AG08396 (cell line): Measurements from ENCODE around the gene COBLL1.
"Not testable (repeated sequence)": the region's sequence is repeated elsewhere in the genome, so short reads cannot be mapped to it uniquely, and the experiment has no call there.

ENCODE experiments used
- DNase-seq: peaks from one replicate; pipeline ENCODE4 v3.0.0; 2012; ENCODE audit warnings: low spot score, mixed read lengths

COBLL1 gene

GRCh38 chr2:164717000-164717803 is 124.4 kb downstream of the COBLL1 start:
- no peak for DNase-seq

- DNase-seq: no peak
These were observed 127.2 kb downstream of the COBLL1 start for GRCh38 chr2:164714471-164714870.

- DNase-seq: no peak
These were observed 129.9 kb downstream of the COBLL1 start for GRCh38 chr2:164711766-164712138.

DNA sequence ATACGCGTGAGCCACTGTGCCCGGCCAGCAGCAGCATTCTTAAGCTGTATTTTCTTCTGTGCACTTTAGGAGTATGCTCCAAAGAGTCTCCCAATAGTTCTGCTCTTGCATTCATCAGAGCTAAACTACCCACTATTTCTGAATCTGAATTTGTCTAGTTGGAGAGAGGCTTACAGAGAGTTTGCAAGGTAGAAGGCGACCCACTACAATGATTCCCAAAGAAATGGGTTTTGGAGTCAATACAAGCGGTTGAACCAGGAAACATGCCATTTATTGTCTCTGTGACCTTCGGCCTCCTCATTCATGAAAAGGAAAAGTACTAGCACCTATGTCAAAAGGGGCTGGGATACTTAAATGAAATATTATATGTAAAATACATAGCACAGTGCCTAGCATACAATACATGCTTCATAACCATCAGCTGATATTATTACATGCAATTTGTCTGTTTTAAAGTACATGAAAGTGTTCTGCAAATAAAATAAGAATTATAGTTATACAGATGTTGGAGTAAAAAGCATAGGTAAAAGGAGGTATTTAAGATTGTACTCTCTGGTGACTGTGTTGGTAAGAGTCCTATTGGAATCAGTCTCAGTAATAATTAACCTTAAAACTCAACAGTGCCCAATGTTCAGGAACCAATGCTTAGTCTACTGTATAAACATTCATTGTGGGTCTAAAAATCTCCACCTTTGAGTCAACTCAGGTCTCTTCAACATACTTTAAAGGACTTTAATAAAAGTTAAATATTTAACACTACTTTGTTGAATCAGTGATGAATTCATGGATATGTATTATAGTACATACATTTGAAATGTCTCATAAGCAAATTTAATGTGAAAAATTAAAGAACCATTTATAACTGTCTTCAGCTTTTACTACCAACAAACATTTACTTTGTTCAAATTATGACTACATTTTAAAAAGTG is 130.5 kb downstream of the COBLL1 start:
- DNase-seq: no peak

DNA sequence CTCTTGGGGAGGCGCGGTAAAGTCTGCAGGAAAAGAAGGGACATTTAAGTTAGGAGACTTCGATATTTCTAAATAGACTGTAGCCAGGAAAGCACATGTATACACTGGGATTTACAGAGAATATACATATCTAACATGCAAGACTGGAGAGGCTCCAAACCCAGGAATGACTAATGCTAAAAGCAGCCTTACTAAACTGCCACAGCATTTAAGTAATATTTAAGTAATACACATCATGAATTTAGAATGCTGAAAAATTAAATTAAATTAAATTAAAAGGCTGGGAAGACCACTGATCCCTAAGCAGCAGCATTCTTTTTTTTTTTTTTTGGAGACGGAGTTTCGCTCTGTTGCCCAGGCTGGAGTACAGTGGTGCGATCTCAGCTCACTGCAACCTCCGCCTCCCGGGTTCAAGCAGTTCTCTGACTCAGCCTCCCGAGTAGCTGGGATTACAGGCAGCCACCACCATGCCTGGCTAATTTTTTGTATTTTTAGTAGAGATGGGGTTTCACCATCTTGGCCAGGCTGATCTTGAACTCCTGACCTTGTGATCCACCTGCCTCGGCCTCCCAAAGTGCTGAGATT is 131.3 kb downstream of the COBLL1 start:
- not testable (repeated sequence) for DNase-seq

GRCh38 chr2:164706522-164706921 is 135.1 kb downstream of the COBLL1 start:
- DNase-seq: no peak

- DNase-seq: no peak
These were observed 136.0 kb downstream of the COBLL1 start for GRCh38 chr2:164705412-164706167.

GRCh38 chr2:164703915-164704706 is 137.5 kb downstream of the COBLL1 start:
- DNase-seq: no peak

DNA sequence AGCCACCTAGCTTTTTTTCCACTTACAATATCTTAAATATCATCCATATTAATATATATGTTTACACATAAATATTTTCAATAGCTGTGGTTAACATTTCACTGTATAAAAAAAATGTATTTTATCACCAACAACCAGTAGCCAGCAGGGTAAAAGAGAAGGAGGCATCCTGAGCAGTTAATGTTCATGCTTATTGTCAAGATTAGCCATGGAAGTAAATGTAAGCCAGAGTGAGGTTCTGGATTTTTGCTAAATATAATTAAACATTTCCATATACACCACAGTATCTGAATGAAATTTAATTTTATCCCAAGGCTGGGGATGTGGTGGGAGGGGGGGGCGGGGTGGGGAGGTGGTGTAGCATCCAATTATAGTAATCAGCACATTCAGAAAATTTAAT is 140.1 kb downstream of the COBLL1 start:
- DNase-seq: no peak

DNA sequence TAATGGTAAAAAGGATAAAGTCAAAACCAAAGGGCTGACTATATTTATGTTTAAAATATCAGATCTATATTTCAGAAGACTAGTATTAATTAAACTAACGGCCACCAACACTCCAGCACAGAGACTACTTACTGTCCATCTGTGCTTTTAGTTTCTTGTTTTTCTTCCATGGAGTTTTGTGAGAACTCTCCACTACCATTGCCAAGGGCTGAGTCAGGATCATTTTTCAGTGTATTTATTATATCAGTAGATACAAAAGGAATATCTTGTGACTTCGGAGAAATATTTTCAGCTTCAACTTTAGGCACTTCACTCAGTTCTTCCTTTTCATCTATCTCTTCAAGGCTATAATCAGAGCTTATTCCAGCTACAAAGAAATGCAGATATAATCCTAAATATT is 141.2 kb downstream of the COBLL1 start:
- no peak for DNase-seq

DNA sequence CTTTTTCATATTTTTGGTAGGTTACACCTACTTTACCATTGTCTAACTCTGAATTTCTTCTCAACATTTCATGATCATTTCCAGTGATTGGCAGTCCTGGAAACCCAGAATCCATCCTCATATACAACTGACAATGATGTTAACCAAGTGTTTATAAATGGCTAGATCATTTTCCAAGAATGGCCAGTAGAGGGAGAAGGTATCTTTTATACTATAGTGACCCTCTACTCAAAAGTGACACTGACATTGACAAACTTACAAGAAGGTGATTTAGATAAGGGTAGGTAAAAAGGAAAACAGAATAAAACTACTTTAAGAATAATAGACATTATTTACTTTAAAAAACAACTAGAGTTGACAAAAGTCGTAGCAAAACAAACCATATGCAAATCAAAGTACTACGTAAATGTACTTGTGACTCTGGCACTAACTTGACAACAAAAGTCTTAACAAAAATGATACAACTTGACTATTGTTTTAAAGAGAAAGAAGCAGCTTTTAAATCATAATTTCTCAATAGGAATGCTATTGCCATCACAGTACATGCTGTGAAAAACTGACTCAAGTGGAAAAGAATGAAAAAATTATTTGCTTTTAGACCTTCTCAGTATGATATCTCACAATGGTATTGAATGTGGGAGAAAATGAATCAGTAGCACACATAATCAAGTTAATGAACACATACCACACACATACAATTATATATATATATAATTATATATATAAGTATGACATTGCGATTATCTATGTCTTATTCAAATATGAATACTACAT is 143.7 kb downstream of the COBLL1 start:
- no peak for DNase-seq

DNA sequence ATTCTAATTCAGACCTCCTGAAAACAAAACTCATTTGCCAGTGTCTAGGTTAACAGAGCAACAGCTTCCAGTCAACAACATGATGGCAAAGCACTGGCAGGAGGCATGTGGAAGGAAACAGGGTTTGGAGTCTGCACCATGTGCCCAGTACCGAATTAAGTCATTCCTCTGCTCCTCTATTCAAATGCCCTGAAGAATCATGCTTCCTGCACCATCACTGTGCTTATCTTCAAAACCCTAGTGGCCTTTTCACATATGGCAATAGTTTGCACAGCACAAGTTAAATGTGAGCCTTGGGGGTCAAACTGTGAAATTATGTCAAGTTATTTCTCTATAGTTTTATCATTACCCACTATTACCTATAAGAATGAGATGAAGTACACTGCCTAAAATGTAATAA is 145.0 kb downstream of the COBLL1 start:
- DNase-seq: no peak

DNA sequence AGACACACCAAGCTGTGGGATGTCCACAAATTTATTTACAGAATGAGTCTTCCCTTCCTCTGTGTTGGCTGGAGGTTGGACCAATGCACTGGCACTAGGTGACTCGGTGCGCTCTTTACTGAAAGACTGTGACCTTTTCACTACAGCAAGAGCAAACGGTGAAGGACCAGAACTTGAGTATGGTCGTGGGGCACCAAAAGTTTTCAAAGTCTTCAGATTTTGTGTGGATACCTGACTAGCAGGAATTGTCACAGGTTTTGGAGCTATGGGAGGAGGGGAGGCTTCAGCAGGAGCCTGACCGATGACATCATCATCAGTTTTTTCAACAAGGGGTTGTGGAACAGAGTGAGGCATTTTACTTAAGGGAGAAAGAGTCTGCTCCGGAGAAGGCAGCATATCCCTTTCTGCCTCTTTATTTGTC is 147.3 kb downstream of the COBLL1 start:
- DNase-seq: no peak

DNA sequence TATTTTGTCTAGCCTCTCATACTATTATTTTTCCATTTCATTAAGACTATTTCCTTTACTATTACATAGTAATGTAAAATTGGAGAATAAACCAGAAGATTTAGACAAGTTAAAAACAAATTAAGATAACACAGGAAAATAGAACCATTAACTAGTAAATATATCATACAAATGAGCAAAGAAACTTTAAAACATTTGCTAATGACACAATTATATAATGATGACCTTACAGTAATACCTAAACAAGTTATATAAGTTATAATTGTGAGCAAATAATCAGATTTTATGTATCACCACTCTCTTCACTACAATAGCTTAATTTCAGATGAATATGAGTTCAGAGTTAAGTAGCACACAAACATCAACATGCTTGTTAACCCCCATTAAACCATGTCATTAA is 147.8 kb downstream of the COBLL1 start:
- DNase-seq: no peak

DNA sequence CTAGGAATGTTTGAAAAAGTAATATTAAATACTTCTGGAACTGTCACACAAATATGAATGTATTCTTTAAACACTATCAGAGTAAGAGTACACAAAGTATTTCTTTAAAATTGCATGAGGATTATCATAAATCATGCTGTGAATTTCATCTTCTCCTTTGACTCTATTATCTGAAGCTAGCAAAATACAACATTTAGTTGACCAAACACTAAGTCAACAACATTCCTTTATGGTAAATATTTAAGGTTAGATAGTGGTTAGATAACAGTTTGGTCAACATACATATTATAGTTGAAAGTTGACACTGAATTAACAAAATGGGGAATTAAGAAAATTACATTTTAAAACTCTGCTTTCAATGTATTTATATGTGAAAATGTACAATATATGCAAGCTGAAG is 148.2 kb downstream of the COBLL1 start:
- DNase-seq: no peak

DNA sequence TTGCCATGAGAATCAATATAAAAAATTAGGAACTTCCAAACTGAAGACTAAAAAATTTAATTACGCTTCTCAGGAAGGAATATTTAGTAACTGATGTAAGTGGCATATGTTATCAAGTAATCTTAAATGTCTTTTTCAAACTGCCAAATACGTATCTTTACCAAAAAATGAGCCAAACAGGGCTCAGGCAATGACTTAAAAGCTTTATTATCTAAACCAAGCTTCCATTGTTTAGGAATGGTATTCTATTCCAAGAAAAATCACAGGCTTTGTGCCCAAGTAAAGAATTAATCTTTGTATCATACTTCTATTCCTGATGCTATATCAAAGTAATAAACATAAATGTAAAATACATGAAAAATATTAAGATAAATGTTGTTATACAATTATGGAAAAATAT is 148.7 kb downstream of the COBLL1 start:
- DNase-seq: no peak

GRCh38 chr2:164692114-164692513 is 149.5 kb downstream of the COBLL1 start:
- peak; percentile 8 for DNase-seq

GRCh38 chr2:164691346-164691887 is 150.2 kb downstream of the COBLL1 start:
- DNase-seq: no peak

DNA sequence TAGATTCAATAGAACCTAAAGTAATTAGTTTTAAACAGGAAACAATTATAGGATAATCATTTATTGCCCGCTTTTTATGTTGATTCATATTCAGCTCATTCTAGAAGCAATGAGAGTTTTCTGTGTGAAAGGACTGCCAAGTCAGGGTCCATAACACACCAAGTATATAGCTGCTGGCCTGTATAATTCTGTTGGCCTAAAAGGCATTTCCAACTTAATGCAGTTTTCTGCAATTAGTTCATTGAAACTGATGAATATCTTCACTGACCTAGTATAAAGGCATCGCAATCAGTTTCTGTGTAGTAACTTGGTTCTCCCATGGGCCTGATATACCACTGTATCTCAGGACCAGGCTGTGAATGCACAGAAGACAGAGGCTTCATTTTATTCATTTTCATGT is 151.3 kb downstream of the COBLL1 start:
- DNase-seq: no peak

GRCh38 chr2:164688896-164689419 is 152.7 kb downstream of the COBLL1 start:
- no peak for DNase-seq
